DND-41 (cell line): Measurements from ENCODE around the gene UIMC1.

ENCODE experiments used
- ATAC-seq: fragments of 200-7000 bp; cut with Tn5 transposase; 3 replicates; pipeline ENCODE4 v1.9.1; 2021; ENCODE audit warnings: low read depth; ENCODE audit not compliant: insufficient read depth
- DNase-seq: peaks from one replicate; pipeline ENCODE4 v3.0.0-alpha.2; 2020
- H2AFZ ChIP-seq: 2 replicates; pipeline ENCODE4 v1.6.0; 2012; ENCODE audit warnings: low read depth, low read length
- H3K27ac ChIP-seq: 2 replicates; pipeline ENCODE4 v1.5.1; 2012; ENCODE audit warnings: low read length, inconsistent platforms
- H3K27me3 ChIP-seq: fragments of 200-600 bp; sonication (generic); 2 replicates; pipeline ENCODE4 v1.6.0; 2012; ENCODE audit warnings: low read length, mild to moderate bottlenecking, inconsistent platforms; ENCODE audit not compliant: insufficient read depth, poor library complexity
- H3K36me3 ChIP-seq: 2 replicates; pipeline ENCODE4 v1.5.1; 2012; ENCODE audit warnings: low read length, inconsistent platforms; ENCODE audit not compliant: insufficient read depth
- H3K4me1 ChIP-seq: 2 replicates; pipeline ENCODE4 v1.5.1; 2012; ENCODE audit warnings: mild to moderate bottlenecking, low read length; ENCODE audit not compliant: insufficient read depth
- H3K4me2 ChIP-seq: 2 replicates; pipeline ENCODE4 v1.6.0; 2012; ENCODE audit warnings: mild to moderate bottlenecking, moderate library complexity, low read length, inconsistent platforms; ENCODE audit not compliant: insufficient read depth
- H3K4me3 ChIP-seq, 2 experiments: fragments of 200-600 bp in 1 of 2; shearing (Covaris generic) in 1 of 2; 2 replicates each; pipeline ENCODE4 v1.5.1; 2012 to 2016; ENCODE audit warnings: inconsistent platforms in 2 of 2, low read length in 2 of 2, mild to moderate bottlenecking in 2 of 2, low read depth in 1 of 2, moderate library complexity in 1 of 2
- H3K79me2 ChIP-seq: 2 replicates; pipeline ENCODE4 v1.6.0; 2012; ENCODE audit warnings: low read length, inconsistent platforms; ENCODE audit not compliant: insufficient read depth
- H3K9ac ChIP-seq: 2 replicates; pipeline ENCODE4 v1.6.0; 2012; ENCODE audit warnings: low read depth, mild to moderate bottlenecking, inconsistent platforms, low read length, moderate library complexity
- H3K9me3 ChIP-seq: 2 replicates; pipeline ENCODE4 v1.5.1; 2012; ENCODE audit warnings: low read length, moderate library complexity, mild to moderate bottlenecking, inconsistent platforms; ENCODE audit not compliant: insufficient read depth, severe bottlenecking
- H4K20me1 ChIP-seq: 2 replicates; pipeline ENCODE4 v1.6.0; 2012; ENCODE audit warnings: low read length; ENCODE audit not compliant: insufficient read depth
- EZH2 ChIP-seq: IDR thresholded peaks from 3 replicates; pipeline ENCODE4 v1.6.1; 2012; ENCODE audit warnings: borderline replicate concordance, low read depth, mild to moderate bottlenecking, moderate library complexity, low read length, inconsistent platforms; ENCODE audit not compliant: severe bottlenecking
- TF ChIP-seq, protein P1 (sequence below): IDR thresholded peaks from 2 replicates; pipeline ENCODE4 v1.5.1; 2012; ENCODE audit warnings: borderline replicate concordance, low read length, moderate library complexity, mild to moderate bottlenecking; ENCODE audit not compliant: poor library complexity, severe bottlenecking; ENCODE audit errors: extremely low read depth

Gene UIMC1

DNA sequence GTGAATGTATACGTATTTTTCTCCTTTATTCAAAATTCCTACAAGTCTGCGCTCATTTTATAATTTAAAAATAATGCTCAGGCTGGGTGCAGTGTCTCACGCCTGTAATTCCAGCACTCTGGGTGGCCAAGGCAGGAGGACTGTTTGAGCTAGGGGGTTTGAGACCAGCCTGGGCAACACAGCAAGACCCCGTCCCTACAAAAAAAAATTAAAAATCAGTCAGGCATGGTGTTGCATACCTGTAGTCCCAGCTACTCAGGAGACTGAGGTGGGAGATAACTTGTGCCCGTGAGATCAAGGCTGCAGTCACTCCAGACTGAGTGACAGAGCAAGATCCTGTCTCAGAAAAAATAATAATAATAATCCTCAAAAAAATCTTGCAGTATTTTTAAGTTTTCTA, 7.8 kb downstream of the UIMC1 start:
- H3K79me2 ChIP-seq, result peaks cover 100% of the 10 kb centered on the region
- H3K4me2 ChIP-seq, result no peak overlapping the region
- no peak for TF ChIP-seq EZH2
- TF ChIP-seq, protein P1, sequence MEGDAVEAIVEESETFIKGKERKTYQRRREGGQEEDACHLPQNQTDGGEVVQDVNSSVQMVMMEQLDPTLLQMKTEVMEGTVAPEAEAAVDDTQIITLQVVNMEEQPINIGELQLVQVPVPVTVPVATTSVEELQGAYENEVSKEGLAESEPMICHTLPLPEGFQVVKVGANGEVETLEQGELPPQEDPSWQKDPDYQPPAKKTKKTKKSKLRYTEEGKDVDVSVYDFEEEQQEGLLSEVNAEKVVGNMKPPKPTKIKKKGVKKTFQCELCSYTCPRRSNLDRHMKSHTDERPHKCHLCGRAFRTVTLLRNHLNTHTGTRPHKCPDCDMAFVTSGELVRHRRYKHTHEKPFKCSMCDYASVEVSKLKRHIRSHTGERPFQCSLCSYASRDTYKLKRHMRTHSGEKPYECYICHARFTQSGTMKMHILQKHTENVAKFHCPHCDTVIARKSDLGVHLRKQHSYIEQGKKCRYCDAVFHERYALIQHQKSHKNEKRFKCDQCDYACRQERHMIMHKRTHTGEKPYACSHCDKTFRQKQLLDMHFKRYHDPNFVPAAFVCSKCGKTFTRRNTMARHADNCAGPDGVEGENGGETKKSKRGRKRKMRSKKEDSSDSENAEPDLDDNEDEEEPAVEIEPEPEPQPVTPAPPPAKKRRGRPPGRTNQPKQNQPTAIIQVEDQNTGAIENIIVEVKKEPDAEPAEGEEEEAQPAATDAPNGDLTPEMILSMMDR, result no peak
- peaks cover 4% of the 10 kb centered on the region for H3K4me1 ChIP-seq
- H3K9me3 ChIP-seq, result no peaks in the 10 kb centered on the region
- H3K27ac ChIP-seq, result no peak overlapping the region
- no peak overlapping the region for H3K9ac ChIP-seq
- H3K36me3 ChIP-seq, result peaks cover 15% of the 10 kb centered on the region
- H3K4me3 ChIP-seq, result no peak overlapping the region
- ATAC-seq, result no peak
- DNase-seq, result no peak
- H2AFZ ChIP-seq, result no peak overlapping the region
- H3K27me3 ChIP-seq, result no peaks in the 10 kb centered on the region
- H4K20me1 ChIP-seq, result peaks cover 64% of the 10 kb centered on the region

GRCh38 chr5:176996780-176997179, 9.8 kb downstream of the UIMC1 start:
- Histone ChIP-seq H3K4me3 (no peak overlapping the region), H3K27ac (no peak overlapping the region; the same call in 1 of the 2 replicates)

DNA sequence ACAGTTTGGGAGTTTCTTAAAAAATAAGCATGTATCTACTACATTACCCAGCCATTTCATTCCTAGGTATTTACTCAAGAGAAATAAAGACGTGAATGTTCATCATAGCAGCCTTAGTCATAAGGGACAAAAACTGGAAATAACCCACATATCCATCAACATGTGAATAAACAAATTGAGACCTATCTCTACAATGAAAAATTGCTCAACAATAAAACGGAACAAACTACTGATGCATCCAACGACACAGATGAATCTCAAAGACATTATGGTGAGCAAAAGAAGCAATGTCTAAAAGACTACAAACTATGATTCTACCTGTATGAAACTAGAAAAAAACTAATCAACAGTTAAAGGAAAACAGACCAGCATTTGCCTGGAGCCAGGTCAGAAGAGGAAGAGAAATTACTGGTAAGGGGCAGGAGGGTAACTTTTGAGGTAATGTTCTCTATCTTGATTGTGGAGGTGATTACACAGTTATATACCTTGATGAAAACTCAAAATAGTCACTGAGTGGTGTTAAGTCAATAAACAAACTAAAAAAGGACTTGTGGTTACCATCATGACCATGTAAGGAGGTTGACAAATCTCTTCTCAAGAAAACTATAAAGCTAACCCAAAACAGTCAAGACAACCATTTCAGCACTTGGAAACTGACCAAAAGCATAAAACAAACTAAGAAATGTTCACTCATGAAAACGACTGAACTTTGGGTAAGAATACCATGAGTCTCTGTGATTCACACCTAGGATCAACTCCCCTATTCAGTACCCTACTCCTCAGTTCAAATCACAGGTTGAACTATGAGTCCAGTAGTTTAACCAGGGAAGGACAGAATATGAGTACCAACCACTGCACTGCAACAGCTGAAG, 10.4 kb downstream of the UIMC1 start:
- Histone ChIP-seq H3K27me3 (no peaks in the 10 kb centered on the region), H3K79me2 (peaks cover 100% of the 10 kb centered on the region), H3K27ac (no peak overlapping the region), H3K4me2 (no peak overlapping the region), H3K9me3 (no peaks in the 10 kb centered on the region), H3K36me3 (peaks cover 9% of the 10 kb centered on the region), H3K4me3 (no peak overlapping the region), H4K20me1 (peaks cover 59% of the 10 kb centered on the region), H3K4me1 (no peaks in the 10 kb centered on the region), H3K9ac (no peak overlapping the region), H2AFZ (no peak overlapping the region)
- no peak for ATAC-seq
- no peak for DNase-seq
- TF ChIP-seq EZH2, result no peak
- TF ChIP-seq, protein P1, result no peak

More at GRCh38 chr5:176996780-176997179, 9.8 kb downstream of the UIMC1 start:
- Histone ChIP-seq H3K36me3 (peaks cover 13% of the 10 kb centered on the region), H3K27me3 (no peaks in the 10 kb centered on the region), H3K4me2 (no peak overlapping the region), H4K20me1 (peaks cover 57% of the 10 kb centered on the region), H3K9ac (no peak overlapping the region), H3K9me3 (no peaks in the 10 kb centered on the region), H3K4me1 (no peaks in the 10 kb centered on the region), H3K79me2 (peaks cover 100% of the 10 kb centered on the region), H2AFZ (no peak overlapping the region)
- no peak for TF ChIP-seq EZH2
- TF ChIP-seq, protein P1, result no peak
- DNase-seq (no peak), ATAC-seq (no peak)
